ENCODE results near the gene PLD5.
"Not testable (repeated sequence)": the region's sequence is repeated elsewhere in the genome, so short reads cannot be mapped to it uniquely, and the experiment has no call there.

PLD5 gene

DNA sequence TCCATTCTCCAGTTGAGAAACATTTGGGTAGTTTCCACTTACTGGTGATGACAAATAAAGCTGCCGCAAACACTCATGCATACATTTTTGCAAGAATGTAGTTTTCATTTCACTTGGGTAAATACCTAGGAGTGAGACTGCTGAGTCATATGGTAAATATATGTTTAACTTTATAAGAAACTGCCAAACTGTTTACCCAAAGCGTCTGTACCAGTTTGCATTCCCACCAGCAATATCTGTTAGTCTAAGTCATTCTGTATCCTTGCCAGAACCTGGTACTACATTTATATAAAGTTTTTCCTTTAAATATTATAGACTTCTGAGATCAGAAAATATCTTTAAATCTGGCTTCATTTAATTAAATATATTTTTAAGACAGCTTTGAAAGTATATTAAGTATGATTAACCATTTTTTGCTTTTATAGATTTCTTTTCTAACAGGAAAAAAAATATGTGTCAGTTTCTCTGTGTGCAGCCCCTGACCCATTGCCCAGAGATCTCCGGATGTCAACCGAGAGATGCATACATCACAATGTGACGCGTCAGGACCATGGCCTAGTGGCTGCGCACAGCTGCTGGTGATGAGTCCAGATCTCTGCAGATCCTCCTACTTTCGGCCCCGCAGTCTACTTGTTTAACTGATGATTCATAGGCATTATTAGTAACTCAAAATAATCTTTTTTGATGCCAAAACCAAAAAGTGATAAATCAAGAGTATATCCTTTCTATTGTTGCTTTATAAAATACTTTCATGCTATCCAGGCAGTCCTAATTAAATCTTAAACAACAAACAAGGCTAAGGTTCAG lies 298.5 kb downstream of the PLD5 start:
- H3K9me3 ChIP-seq (ENCODE audit: low read length): no peaks in the 10 kb centered on the region
- H2AFZ ChIP-seq (ENCODE audit: low read length): no peak overlapping the region
- H3K4me3 ChIP-seq (ENCODE audit: low read depth, low read length, poor library complexity, severe bottlenecking): no peak overlapping the region
- no peaks in the 10 kb centered on the region for H3K9me2 ChIP-seq (ENCODE audit: low read depth, low read length)
- H3K79me2 ChIP-seq (ENCODE audit: insufficient read depth, low read length): no peaks in the 10 kb centered on the region
- no peaks in the 10 kb centered on the region for H4K20me1 ChIP-seq (ENCODE audit: insufficient read depth, low read length)
- no peak overlapping the region for H3K4me2 ChIP-seq (ENCODE audit: low read length)
- no peak overlapping the region for H3K27ac ChIP-seq (ENCODE audit: low read depth, low read length, poor library complexity, severe bottlenecking)
- H3F3A ChIP-seq (ENCODE audit: insufficient read depth, low read length): no peaks in the 10 kb centered on the region
- H3K4me1 ChIP-seq (ENCODE audit: insufficient read depth, low read length, severe bottlenecking): no peaks in the 10 kb centered on the region
- H3K36me3 ChIP-seq (ENCODE audit: insufficient read depth, low read length): no peaks in the 10 kb centered on the region
- no peaks in the 10 kb centered on the region for H3K27me3 ChIP-seq (ENCODE audit: insufficient read depth, low read length)
- H3K9ac ChIP-seq (ENCODE audit: low read length): no peak overlapping the region
- TF ChIP-seq EZH2 (IDR thresholded peaks at IDR 0.05; ENCODE audit: borderline replicate concordance, low read length) (no peak), CTCF (IDR thresholded peaks at IDR 0.05; ENCODE audit: low read length) (no peak)

GRCh38 chr1:242224878-242225766 lies 299.4 kb downstream of the PLD5 start:
- H4K20me1 ChIP-seq (ENCODE audit: insufficient read depth, low read length); H3K36me3 ChIP-seq (ENCODE audit: insufficient read depth, low read length); H3K4me2 ChIP-seq (ENCODE audit: low read length); H3K9ac ChIP-seq (ENCODE audit: low read length); H3K4me3 ChIP-seq (ENCODE audit: low read depth, low read length, poor library complexity, severe bottlenecking); H3K27me3 ChIP-seq (ENCODE audit: insufficient read depth, low read length); H3F3A ChIP-seq (ENCODE audit: insufficient read depth, low read length); H3K9me2 ChIP-seq (ENCODE audit: low read depth, low read length); H3K27ac ChIP-seq (ENCODE audit: low read depth, low read length, poor library complexity, severe bottlenecking); H3K4me1 ChIP-seq (ENCODE audit: insufficient read depth, low read length, severe bottlenecking); H3K79me2 ChIP-seq (ENCODE audit: insufficient read depth, low read length); H2AFZ ChIP-seq (ENCODE audit: low read length); H3K9me3 ChIP-seq (ENCODE audit: low read length): not testable (repeated sequence)

DNA sequence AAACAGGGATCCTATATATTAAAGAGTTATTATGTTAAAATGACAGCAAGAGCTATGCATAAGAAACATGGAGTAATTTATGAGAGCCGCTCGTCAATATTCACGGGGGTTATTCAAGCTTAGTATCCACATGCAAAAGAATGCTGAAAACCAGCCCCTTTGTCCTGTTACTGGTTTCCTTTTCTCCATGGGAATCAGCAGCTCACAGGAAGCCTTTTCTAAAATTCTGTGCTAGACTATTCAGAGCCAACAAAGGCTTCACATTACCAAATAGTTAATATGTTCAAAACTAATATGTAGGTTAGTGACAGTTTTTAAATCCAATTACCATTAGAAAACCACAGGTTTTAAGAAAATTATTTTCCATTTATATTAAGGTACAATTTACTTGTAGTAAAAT lies 300.0 kb downstream of the PLD5 start:
- Histone ChIP-seq H3K4me2 (ENCODE audit: low read length) (no peak overlapping the region), H3K27ac (ENCODE audit: low read depth, low read length, poor library complexity, severe bottlenecking) (no peak overlapping the region)

More for the DNA sequence above, 300.0 kb downstream of the PLD5 start:
- Histone ChIP-seq H3K27me3 (ENCODE audit: insufficient read depth, low read length) (no peaks in the 10 kb centered on the region), H2AFZ (ENCODE audit: low read length) (no peak overlapping the region), H3K36me3 (ENCODE audit: insufficient read depth, low read length) (no peaks in the 10 kb centered on the region), H3F3A (ENCODE audit: insufficient read depth, low read length) (no peaks in the 10 kb centered on the region), H4K20me1 (ENCODE audit: insufficient read depth, low read length) (no peaks in the 10 kb centered on the region), H3K79me2 (ENCODE audit: insufficient read depth, low read length) (no peaks in the 10 kb centered on the region), H3K9me2 (ENCODE audit: low read depth, low read length) (no peaks in the 10 kb centered on the region), H3K4me3 (ENCODE audit: low read depth, low read length, poor library complexity, severe bottlenecking) (no peak overlapping the region), H3K9ac (ENCODE audit: low read length) (no peak overlapping the region), H3K4me1 (ENCODE audit: insufficient read depth, low read length, severe bottlenecking) (no peaks in the 10 kb centered on the region), H3K9me3 (ENCODE audit: low read length) (no peaks in the 10 kb centered on the region)
- no peak for TF ChIP-seq CTCF (IDR thresholded peaks at IDR 0.05; ENCODE audit: low read length)

Data from OCI-LY1 (cell line).